GF-D8 (cell line): ENCODE data around the gene METTL25B.

Experiments used
- DNase-seq: peaks from one replicate; lab custom pipeline; 2025; lab: John Stamatoyannopoulos, UW

METTL25B gene

GRCh38 chr1:156726549-156727226, 1.6 kb upstream of the METTL25B start:
- DNase-seq: peak; percentile 60

- no peak for DNase-seq
These were observed 777 bp upstream of the METTL25B start for GRCh38 chr1:156727492-156727891.

GRCh38 chr1:156728599-156729462, 562 bp downstream of the METTL25B start, which contains the start of gene ISG20L2:
ISG20L2 (minus strand) TSS chr1:156728766; CDS start chr1:156727652, 1,114 bp downstream.
- DNase-seq: peak; percentile 95

DNA sequence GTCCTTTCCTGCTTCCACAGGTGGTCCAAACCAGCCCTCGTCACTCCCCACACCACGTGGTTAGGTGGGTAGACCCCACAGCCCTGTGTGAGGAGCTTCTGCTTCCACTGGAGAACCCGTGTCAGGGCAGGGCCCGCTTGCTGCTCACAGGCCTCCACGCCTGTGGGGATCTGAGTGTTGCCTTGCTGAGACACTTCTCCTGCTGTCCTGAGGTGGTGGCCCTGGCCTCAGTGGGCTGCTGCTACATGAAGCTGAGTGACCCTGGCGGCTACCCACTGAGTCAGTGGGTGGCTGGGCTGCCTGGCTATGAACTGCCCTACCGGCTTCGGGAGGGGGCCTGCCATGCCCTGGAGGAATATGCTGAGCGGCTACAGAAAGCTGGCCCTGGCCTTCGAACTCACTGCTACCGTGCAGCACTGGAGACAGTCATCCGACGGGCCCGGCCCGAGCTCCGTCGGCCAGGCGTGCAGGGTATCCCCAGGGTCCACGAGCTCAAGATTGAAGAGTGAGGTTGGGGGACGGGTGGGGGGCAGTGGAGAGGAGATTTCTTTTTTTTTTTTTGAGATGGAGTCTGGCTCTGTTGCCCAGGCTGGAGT, 5.8 kb downstream of the METTL25B start:
- no peak for DNase-seq

DNA sequence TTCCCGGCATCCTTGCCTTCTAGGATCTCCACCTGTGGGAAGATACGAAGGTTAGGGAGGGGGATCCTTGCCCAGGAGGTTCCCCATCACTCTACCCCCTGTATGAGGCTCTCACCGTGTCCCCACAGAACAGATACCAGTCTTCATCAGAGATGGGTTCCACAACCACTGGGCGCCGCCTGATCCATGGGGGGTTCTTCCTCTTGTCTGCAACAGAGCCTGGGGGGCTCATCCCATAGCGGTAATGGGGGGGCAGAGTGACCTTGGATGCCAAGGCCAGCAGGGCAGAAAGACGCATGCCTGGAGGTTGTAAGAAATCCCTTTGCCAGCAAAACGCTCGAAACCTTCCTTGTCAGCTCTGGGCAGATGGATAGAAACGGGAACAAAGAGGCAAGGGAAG, 10.1 kb downstream of the METTL25B start:
- no peak for DNase-seq

DNA sequence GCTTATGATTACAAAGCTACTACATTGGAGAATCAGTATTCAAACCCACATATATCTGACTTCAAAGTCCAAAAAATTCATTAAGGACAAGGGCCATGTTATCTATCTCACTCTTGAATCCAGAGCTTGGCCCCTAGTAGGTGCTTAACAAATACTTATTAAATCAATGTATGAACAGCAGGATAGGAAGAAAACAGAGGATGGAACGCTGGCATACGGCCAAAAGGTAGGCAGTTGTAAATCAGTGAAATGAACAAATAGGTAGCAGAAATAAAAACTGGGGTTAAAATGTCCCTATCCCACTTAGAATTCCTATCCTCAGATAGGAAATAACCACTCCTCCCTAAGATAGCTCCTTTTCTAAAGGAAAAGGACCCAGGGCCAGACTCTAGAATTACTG, 10.6 kb downstream of the METTL25B start:
- no peak for DNase-seq

- no peak for DNase-seq
These were observed 12.0 kb downstream of the METTL25B start for GRCh38 chr1:156740237-156740740.

DNA sequence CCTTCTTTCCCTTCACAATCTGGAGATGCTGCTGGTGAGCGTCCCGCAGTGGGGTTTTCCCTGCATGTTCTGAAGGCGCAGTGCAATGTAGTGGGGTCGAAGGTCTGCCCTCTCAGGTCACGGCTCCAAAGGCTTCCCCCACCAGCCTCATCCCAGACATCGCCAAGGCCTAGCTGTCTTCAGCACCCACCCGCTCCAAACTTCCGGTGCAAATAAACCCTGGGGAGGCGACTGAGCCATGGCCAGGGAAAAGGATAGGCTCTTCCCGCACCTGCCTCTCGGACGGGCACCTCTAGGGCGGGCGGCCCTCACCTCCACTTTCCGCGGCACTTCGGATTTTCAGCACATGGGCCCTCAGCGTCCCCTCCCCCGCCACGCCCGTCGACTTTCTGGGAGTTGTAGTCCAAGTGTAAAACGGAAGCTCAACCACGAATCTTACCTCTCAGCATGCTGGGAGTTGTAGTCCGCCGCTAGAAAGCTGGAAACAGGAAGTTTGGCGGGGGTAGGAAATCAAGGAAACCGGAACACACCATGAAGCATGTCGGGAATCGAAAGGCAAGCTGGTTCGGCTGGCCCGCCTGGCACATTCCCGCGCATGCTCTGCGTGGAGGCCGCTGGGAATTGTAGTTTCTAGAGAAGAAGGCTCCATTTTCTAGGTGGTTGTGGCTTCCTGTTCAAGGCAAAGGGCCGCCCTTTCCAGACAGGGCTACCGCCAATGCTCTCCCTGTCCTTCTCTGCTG, 12.6 kb downstream of the METTL25B start, which contains the start of gene MRPL24:
Gene MRPL24 (minus strand): TSS at position 348 of the 740 bp plus-strand sequence. CDS start 2,384 bp downstream, outside the sequence.
- DNase-seq: peak; percentile 99

- DNase-seq: peak; percentile 12
These were observed 13.3 kb downstream of the METTL25B start for GRCh38 chr1:156741481-156741983.

DNA sequence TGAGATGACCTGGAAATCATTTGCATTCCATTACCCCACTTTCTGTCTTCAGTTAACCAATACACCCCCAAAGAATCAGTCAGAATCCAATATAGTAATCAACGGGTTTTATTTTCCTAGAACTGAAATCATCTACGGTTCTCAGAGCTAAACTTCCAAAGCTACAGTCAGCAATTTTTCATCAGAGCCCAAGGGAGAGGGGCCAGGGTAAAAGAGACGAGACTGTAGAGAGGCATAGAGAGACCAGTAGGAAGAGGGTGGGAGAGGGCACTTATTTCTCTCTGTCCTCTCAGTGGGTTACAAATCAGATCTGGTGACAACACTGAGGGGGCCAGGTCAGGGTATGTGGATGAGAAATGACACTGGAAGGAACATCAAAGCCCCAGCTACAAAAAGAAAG, 13.7 kb downstream of the METTL25B start:
- DNase-seq: no peak

GRCh38 chr1:156742801-156743200, 14.5 kb downstream of the METTL25B start:
- no peak for DNase-seq

GRCh38 chr1:156743367-156744302, 15.4 kb downstream of the METTL25B start:
- no peak for DNase-seq

DNA sequence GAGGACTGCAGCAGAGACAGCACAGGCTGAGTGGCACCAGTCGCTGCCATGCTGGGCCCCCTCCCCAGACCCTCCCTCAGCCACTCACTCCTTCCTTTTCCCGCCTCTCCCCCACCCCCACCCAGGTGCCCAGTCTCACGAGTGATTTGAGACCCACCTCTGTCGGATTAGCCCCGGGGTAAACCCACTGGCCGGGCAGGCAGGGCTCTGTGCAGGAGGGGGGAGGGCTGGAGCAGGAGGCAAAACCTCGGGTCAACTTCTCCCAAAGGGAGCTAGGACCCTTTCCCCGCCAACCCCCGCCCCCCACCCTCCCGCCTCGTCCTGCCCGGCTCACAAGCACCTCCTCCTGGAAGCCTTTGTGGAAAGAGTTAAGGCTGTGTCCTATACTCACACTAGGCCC, 16.1 kb downstream of the METTL25B start:
- DNase-seq: no peak

- no peak for DNase-seq
These were observed 16.6 kb downstream of the METTL25B start for GRCh38 chr1:156744786-156745419.

- DNase-seq: no peak
These were observed 17.6 kb downstream of the METTL25B start for GRCh38 chr1:156745881-156746280.

- no peak for DNase-seq
These were observed 18.1 kb downstream of the METTL25B start for GRCh38 chr1:156746406-156746727.

GRCh38 chr1:156746728-156747631, 18.7 kb downstream of the METTL25B start:
- DNase-seq: peak; percentile 58

DNA sequence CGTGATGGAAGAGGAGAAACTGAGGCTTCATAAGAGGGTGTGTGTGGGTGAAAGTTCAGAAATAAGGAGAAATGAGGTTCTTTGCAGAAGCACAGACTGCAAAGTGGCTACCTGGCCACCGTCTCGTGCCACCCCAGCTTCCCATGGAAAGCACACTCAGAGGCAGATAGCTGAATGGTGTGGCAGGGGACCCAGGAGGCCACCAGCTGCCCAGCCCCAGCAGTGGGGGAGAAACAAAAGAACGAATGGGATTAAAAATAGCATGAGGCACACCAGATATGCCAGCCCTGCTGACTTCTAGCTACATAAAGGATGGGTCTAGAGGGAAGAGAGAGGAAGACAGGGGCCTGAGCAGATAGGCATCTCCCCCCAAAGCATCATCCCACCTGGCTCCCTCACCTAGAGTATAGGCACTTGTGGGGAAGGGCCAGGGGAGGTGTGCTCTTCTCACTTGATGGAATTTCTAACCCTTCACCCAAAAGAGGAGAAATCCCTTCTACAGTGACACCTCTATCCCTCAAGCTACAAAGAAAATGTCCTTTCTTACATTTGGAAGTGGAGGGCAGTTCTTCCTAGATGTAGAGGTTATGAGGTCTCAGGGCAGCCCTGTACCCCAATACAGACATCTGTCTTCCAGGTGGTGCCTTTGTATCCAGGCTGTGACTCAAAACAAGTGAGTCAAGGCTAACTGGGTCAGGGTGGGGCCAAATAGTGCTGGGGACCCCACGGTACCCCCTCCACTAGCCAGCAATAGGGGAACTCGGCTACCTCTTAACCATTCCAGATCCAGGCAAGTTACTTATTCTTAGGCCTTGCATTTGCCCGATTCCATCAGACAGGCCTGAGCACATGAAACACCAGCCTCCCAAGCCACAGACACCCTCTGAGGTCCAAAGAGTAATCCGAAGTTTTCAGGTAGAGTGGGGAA, 19.7 kb downstream of the METTL25B start:
- DNase-seq: no peak
